Measurements from ENCODE around the gene ME3.
A peak's percentile ranks its signal among the peaks of the same experiment; 100 is the strongest.

ME3 gene

GRCh38 chr11:86482692-86483091, 189.7 kb downstream of the ME3 start:
- no peak for DNase-seq

GRCh38 chr11:86481399-86481798, 191.0 kb downstream of the ME3 start:
- DNase-seq, result no peak

GRCh38 chr11:86478348-86478747, 194.1 kb downstream of the ME3 start:
- no peak for DNase-seq

GRCh38 chr11:86477495-86478155, 194.8 kb downstream of the ME3 start:
- DNase-seq, result peak; percentile 31

GRCh38 chr11:86476109-86476861, 196.1 kb downstream of the ME3 start:
- no peak for DNase-seq

GRCh38 chr11:86475027-86475426, 197.4 kb downstream of the ME3 start:
- DNase-seq, result no peak

GRCh38 chr11:86473991-86474833, 198.2 kb downstream of the ME3 start:
- DNase-seq, result peak; percentile 81

- peak; percentile 35 for DNase-seq
Observed at GRCh38 chr11:86469491-86470388, 202.7 kb downstream of the ME3 start.

GRCh38 chr11:86468169-86468568, 204.2 kb downstream of the ME3 start:
- no peak for DNase-seq

GRCh38 chr11:86464509-86465221, 207.8 kb downstream of the ME3 start:
- no peak for DNase-seq

- no peak for DNase-seq
Observed at GRCh38 chr11:86463955-86464354, 208.5 kb downstream of the ME3 start.

GRCh38 chr11:86463120-86463519, 209.3 kb downstream of the ME3 start:
- no peak for DNase-seq

GRCh38 chr11:86461892-86462291, 210.5 kb downstream of the ME3 start:
- DNase-seq, result no peak

- DNase-seq, result no peak
Observed at GRCh38 chr11:86460461-86461385, 211.7 kb downstream of the ME3 start.

- DNase-seq, result peak; percentile 97
Observed at GRCh38 chr11:86459682-86460460, 212.5 kb downstream of the ME3 start.

GRCh38 chr11:86459002-86459385, 213.4 kb downstream of the ME3 start:
- peak; percentile 63 for DNase-seq

GRCh38 chr11:86458294-86459001, 214.0 kb downstream of the ME3 start:
- no peak for DNase-seq

- peak; percentile 80 for DNase-seq
Observed at GRCh38 chr11:86456075-86456939, 216.1 kb downstream of the ME3 start.
